GM10847 (cell line): Measurements from ENCODE around the gene NRF1.

ENCODE experiments used
- POLR2A ChIP-seq: IDR thresholded peaks from 2 replicates; pipeline ENCODE4 v1.6.1; 2011; ENCODE audit not compliant: insufficient read length; ENCODE audit errors: extremely low read depth

The NRF1 gene

GRCh38 chr7:129702761-129703338 is 91.3 kb downstream of the NRF1 start:
- no peak for TF ChIP-seq POLR2A

- TF ChIP-seq POLR2A, result no peak
These were observed 92.2 kb downstream of the NRF1 start for GRCh38 chr7:129703751-129704150.

GRCh38 chr7:129707910-129708499 is 96.5 kb downstream of the NRF1 start:
- no peak for TF ChIP-seq POLR2A

- TF ChIP-seq POLR2A, result no peak
These were observed 102.0 kb downstream of the NRF1 start for GRCh38 chr7:129713544-129713943.

GRCh38 chr7:129714514-129715063 is 103.1 kb downstream of the NRF1 start:
- TF ChIP-seq POLR2A, result no peak

GRCh38 chr7:129719980-129720732 is 108.6 kb downstream of the NRF1 start:
- TF ChIP-seq POLR2A, result no peak

GRCh38 chr7:129721068-129721467 is 109.5 kb downstream of the NRF1 start:
- TF ChIP-seq POLR2A, result no peak

- TF ChIP-seq POLR2A, result no peak
These were observed 112.2 kb downstream of the NRF1 start for GRCh38 chr7:129723679-129724078.

GRCh38 chr7:129724796-129725195 is 113.3 kb downstream of the NRF1 start:
- no peak for TF ChIP-seq POLR2A

GRCh38 chr7:129728875-129729467 is 117.5 kb downstream of the NRF1 start:
- no peak for TF ChIP-seq POLR2A

- TF ChIP-seq POLR2A, result no peak
These were observed 118.0 kb downstream of the NRF1 start for GRCh38 chr7:129729511-129729910.

- no peak for TF ChIP-seq POLR2A
These were observed 118.6 kb downstream of the NRF1 start for GRCh38 chr7:129730159-129730558.

GRCh38 chr7:129734400-129734799 is 122.9 kb downstream of the NRF1 start:
- TF ChIP-seq POLR2A, result no peak

- no peak for TF ChIP-seq POLR2A
These were observed 127.9 kb downstream of the NRF1 start for GRCh38 chr7:129739427-129739826.

- TF ChIP-seq POLR2A, result no peak
These were observed 129.3 kb downstream of the NRF1 start for GRCh38 chr7:129740574-129741410.
